ENCODE measurements around the gene ADAM19.
A peak's percentile ranks its signal among the peaks of the same experiment; 100 is the strongest.

Gene ADAM19

GRCh38 chr5:157519579-157520253 lies 55.9 kb downstream of the ADAM19 start:
- Histone ChIP-seq H4K20me1 (ENCODE audit: insufficient read depth, low read length) (no peaks in the 10 kb centered on the region), H3K9me3 (ENCODE audit: insufficient read depth, low read length) (no peaks in the 10 kb centered on the region), H3K4me2 (ENCODE audit: low read length) (peak overlapping the region; percentile 63), H3K79me2 (ENCODE audit: low read length) (peaks cover 9% of the 10 kb centered on the region; the same call in 1 of the 2 replicates), H3K4me3 (ENCODE audit: low read length) (peak overlapping the region; percentile 36), H2AFZ (ENCODE audit: low read depth, low read length) (no peak overlapping the region), H3K27ac (ENCODE audit: low read length) (peak overlapping the region; percentile 59), H3K4me1 (ENCODE audit: low read length) (peaks cover 43% of the 10 kb centered on the region), H3K27me3 (ENCODE audit: low read depth, low read length) (no peaks in the 10 kb centered on the region), H3K36me3 (replicated peaks; ENCODE audit: low read depth, low read length) (peaks cover 37% of the 10 kb centered on the region), H3K9ac (ENCODE audit: low read length) (peak overlapping the region; percentile 22; the same call in 1 of the 2 replicates)
- TF ChIP-seq, protein P1, sequence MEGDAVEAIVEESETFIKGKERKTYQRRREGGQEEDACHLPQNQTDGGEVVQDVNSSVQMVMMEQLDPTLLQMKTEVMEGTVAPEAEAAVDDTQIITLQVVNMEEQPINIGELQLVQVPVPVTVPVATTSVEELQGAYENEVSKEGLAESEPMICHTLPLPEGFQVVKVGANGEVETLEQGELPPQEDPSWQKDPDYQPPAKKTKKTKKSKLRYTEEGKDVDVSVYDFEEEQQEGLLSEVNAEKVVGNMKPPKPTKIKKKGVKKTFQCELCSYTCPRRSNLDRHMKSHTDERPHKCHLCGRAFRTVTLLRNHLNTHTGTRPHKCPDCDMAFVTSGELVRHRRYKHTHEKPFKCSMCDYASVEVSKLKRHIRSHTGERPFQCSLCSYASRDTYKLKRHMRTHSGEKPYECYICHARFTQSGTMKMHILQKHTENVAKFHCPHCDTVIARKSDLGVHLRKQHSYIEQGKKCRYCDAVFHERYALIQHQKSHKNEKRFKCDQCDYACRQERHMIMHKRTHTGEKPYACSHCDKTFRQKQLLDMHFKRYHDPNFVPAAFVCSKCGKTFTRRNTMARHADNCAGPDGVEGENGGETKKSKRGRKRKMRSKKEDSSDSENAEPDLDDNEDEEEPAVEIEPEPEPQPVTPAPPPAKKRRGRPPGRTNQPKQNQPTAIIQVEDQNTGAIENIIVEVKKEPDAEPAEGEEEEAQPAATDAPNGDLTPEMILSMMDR (IDR thresholded peaks at IDR 0.05; ENCODE audit: low read depth, low read length), result no peak
- TF ChIP-seq EZH2phosphoT487 (IDR thresholded peaks at IDR 0.05; ENCODE audit: low read depth), result no peak

DNA sequence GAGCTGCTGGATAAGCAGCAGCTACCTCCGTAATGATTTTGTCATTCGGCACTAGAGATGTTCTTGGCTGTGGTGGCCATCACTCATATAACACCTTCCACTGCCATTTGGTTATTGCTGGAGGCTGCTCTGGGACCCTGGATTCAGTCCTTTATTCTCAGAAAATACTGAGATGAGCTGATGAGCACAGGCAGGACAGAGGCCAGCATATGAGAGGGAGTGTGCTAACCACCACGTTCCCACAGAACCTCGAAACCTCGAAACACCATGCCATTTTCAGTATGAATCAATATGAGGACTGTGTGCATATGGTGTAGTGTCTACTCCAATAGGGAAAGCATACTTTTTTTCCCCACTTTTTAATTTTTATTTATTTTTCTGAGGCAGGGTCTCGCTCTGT lies 56.6 kb downstream of the ADAM19 start:
- no peaks in the 10 kb centered on the region for H3K27me3 ChIP-seq (ENCODE audit: low read depth, low read length)

GRCh38 chr5:157516626-157517325 lies 58.8 kb downstream of the ADAM19 start:
- Histone ChIP-seq H2AFZ (ENCODE audit: low read depth, low read length) (no peak overlapping the region), H3K9me3 (ENCODE audit: insufficient read depth, low read length) (no peaks in the 10 kb centered on the region), H4K20me1 (ENCODE audit: insufficient read depth, low read length) (no peaks in the 10 kb centered on the region), H3K4me3 (ENCODE audit: low read length) (no peak overlapping the region), H3K27ac (ENCODE audit: low read length) (no peak overlapping the region), H3K27me3 (ENCODE audit: low read depth, low read length) (no peaks in the 10 kb centered on the region), H3K79me2 (ENCODE audit: low read length) (peaks cover 9% of the 10 kb centered on the region; the same call in 1 of the 2 replicates), H3K36me3 (replicated peaks; ENCODE audit: low read depth, low read length) (peaks cover 47% of the 10 kb centered on the region), H3K4me2 (ENCODE audit: low read length) (no peak overlapping the region), H3K9ac (ENCODE audit: low read length) (no peak overlapping the region), H3K4me1 (ENCODE audit: low read length) (peaks cover 43% of the 10 kb centered on the region)
- TF ChIP-seq EZH2phosphoT487 (IDR thresholded peaks at IDR 0.05; ENCODE audit: low read depth), result no peak
- TF ChIP-seq, protein P1 (IDR thresholded peaks at IDR 0.05; ENCODE audit: low read depth, low read length), result no peak

More for the DNA sequence above, 56.6 kb downstream of the ADAM19 start:
- TF ChIP-seq, protein P1 (IDR thresholded peaks at IDR 0.05; ENCODE audit: low read depth, low read length), result no peak
- TF ChIP-seq EZH2phosphoT487 (IDR thresholded peaks at IDR 0.05; ENCODE audit: low read depth), result no peak
- Histone ChIP-seq H3K4me2 (ENCODE audit: low read length) (peak overlapping the region; percentile 63), H3K9me3 (ENCODE audit: insufficient read depth, low read length) (no peaks in the 10 kb centered on the region), H4K20me1 (ENCODE audit: insufficient read depth, low read length) (no peaks in the 10 kb centered on the region), H3K4me1 (ENCODE audit: low read length) (peaks cover 43% of the 10 kb centered on the region), H3K9ac (ENCODE audit: low read length) (peak overlapping the region; percentile 22; the same call in 1 of the 2 replicates), H3K36me3 (replicated peaks; ENCODE audit: low read depth, low read length) (peaks cover 34% of the 10 kb centered on the region), H2AFZ (ENCODE audit: low read depth, low read length) (no peak overlapping the region), H3K79me2 (ENCODE audit: low read length) (peaks cover 9% of the 10 kb centered on the region; the same call in 1 of the 2 replicates), H3K4me3 (ENCODE audit: low read length) (no peak overlapping the region), H3K27ac (ENCODE audit: low read length) (peak overlapping the region; percentile 59)

DNA sequence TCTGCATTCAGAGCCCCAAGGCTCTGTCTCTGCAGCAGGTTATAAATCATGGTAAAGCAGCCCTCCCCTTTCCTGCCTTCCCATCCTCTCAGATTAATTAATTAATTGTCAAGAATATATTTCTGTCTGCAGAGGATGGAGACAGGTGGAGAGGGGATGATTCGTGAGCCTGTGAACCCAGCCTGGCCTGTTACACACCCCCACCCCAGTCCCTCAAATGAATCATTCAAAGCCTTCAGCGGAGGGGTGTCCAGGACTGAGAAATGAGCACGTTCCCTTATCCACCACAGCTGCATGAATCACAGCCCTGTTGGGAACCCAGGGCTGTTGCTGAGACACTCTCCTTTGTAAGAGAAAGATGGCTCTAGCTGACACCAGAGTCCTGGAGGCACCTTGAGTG lies 59.6 kb downstream of the ADAM19 start:
- no peak overlapping the region for H3K27ac ChIP-seq (ENCODE audit: low read length)
- no peaks in the 10 kb centered on the region for H3K9me3 ChIP-seq (ENCODE audit: insufficient read depth, low read length)
- peaks cover 37% of the 10 kb centered on the region for H3K4me1 ChIP-seq (ENCODE audit: low read length)
- H2AFZ ChIP-seq (ENCODE audit: low read depth, low read length), result no peak overlapping the region
- peaks cover 53% of the 10 kb centered on the region for H3K36me3 ChIP-seq (replicated peaks; ENCODE audit: low read depth, low read length)
- no peak overlapping the region for H3K9ac ChIP-seq (ENCODE audit: low read length)
- no peak overlapping the region for H3K4me3 ChIP-seq (ENCODE audit: low read length)
- 0 out of 2 replicates have a peak, but pooled peaks cover 6% of the 10 kb centered on the region for H3K79me2 ChIP-seq (ENCODE audit: low read length)
- no peak overlapping the region for H3K4me2 ChIP-seq (ENCODE audit: low read length)
- no peak for TF ChIP-seq EZH2phosphoT487 (IDR thresholded peaks at IDR 0.05; ENCODE audit: low read depth)
- TF ChIP-seq, protein P1 (IDR thresholded peaks at IDR 0.05; ENCODE audit: low read depth, low read length), result no peak
- H4K20me1 ChIP-seq (ENCODE audit: insufficient read depth, low read length), result no peaks in the 10 kb centered on the region
- H3K27me3 ChIP-seq (ENCODE audit: low read depth, low read length), result no peaks in the 10 kb centered on the region

Measured in OCI-LY3 (cell line).